GM13977 (cell line): ENCODE results near the gene RPL13.

ENCODE experiments used
- DNase-seq: peaks from one replicate; pipeline ENCODE4 v3.0.0; 2012; ENCODE audit warnings: low spot score
- in situ Hi-C: fragments of 300-500 bp; cut with MboI; formaldehyde crosslinking; loops from one replicate; pipeline ENCODE4 v1.12.0; 2022; ENCODE audit warnings: low sequenced_read_pairs, low pct_unique_long_range_greater_than_20kb, mixed read lengths, inconsistent platforms; ENCODE audit not compliant: unreplicated experiment
- TF ChIP-seq, protein P1 (sequence below): IDR thresholded peaks from 2 replicates; pipeline ENCODE4 v1.5.1; 2012; ENCODE audit warnings: mild to moderate bottlenecking, control low read depth; ENCODE audit not compliant: insufficient read depth; ENCODE audit errors: extremely low read depth, missing control alignments

RPL13 gene

DNA sequence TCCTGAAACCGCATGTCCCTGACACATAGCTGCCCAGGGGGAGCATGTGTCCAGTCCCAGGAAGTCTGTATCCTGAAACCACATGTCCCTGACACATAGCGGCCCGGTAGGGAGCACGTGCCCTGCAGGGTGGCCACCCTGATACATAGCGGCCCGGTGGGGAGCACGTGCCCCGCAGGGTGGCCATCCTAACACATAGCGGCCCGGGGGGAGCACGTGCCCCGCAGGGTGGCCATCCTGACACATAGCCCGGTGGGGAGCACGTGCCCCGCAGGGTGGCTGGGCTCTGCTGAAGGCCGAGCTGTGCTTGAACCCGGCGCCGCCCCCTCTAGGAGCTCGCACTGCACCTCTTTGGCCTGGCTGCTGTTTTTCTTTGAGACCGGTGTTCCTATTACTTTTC lies 18.7 kb upstream of the RPL13 start:
- TF ChIP-seq, protein P1, sequence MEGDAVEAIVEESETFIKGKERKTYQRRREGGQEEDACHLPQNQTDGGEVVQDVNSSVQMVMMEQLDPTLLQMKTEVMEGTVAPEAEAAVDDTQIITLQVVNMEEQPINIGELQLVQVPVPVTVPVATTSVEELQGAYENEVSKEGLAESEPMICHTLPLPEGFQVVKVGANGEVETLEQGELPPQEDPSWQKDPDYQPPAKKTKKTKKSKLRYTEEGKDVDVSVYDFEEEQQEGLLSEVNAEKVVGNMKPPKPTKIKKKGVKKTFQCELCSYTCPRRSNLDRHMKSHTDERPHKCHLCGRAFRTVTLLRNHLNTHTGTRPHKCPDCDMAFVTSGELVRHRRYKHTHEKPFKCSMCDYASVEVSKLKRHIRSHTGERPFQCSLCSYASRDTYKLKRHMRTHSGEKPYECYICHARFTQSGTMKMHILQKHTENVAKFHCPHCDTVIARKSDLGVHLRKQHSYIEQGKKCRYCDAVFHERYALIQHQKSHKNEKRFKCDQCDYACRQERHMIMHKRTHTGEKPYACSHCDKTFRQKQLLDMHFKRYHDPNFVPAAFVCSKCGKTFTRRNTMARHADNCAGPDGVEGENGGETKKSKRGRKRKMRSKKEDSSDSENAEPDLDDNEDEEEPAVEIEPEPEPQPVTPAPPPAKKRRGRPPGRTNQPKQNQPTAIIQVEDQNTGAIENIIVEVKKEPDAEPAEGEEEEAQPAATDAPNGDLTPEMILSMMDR: no peak
- in situ Hi-C loops: no loop called here
- DNase-seq: no peak

DNA sequence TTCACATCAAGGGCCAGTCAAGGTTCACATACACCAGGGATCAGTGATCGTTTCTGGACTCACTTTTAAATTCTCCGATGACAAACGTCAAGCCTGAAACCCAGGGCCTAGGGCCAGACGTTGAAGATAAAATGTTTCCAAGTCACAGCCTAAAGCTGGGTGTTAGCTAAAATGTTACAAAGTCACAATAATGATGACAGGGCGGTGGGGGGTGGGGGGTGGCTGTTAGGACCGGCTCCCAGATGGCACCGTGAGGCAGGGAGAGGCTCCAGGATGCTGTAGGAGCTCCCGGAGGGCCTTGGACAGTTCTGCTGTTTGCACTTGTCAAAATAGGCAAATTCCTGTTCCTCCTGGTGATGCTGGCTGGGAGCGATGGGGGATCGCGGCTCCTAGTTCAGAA lies 16.4 kb upstream of the RPL13 start:
- in situ Hi-C loops: no loop called here
- no peak for DNase-seq

DNA sequence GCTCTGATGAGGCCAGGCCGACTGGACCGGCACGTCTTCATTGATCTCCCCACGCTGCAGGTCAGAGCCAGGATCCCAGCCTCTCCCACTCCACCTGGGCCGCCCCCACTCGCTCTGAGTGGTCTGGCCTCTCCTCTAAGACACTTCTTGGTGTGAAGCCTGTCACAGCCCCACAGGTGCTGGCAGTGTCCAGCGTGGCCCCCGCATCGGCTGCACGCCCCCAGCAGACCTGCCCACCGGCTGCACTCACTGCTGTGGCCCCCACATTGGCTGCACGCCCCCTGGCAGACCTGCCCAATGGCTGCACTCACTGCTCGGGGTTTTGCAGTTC lies 15.8 kb upstream of the RPL13 start:
- no peak for DNase-seq
- TF ChIP-seq, protein P1: no peak
- in situ Hi-C loops: no loop called here

More for the DNA sequence above, 16.4 kb upstream of the RPL13 start:
- TF ChIP-seq, protein P1: no peak

DNA sequence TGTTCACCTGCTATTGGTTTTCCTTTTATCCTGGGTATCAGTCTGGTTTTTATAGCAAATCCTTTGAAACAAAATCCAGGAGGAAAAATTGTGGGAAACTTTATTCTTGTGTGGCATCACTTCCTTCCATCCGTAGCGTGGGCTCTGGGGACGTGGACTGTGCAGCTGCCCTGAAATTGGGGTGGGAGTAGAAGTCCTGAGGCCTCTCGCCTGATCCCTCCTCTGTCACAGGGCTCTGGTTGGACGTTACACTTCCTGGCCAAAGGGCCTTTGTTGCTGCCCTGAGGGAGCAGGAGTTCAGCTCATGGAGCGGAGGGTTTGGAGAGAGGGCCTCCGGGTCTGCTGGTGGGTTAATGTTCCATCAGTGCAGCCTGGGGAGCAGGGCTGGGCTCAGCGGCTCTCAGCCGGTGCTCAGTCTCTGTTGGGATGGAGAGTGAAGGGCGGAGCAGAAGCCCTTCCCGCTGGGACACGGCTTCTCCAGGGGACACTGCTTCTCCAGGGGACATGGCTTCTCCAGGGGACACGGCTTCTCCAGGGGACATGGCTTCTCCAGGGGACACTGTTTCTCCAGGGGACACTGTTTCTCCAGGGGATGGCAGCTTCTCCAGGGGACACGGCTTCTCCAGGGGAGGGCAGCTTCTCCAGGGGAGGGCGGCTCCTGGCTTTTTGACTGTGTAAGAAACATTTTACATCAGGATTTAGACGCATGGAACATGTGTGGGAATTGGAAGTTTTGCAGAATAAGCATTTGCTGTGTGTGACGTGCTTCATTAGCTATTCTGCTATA lies 15.2 kb upstream of the RPL13 start:
- TF ChIP-seq, protein P1: no peak
- in situ Hi-C loops: no loop called here
- no peak for DNase-seq

DNA sequence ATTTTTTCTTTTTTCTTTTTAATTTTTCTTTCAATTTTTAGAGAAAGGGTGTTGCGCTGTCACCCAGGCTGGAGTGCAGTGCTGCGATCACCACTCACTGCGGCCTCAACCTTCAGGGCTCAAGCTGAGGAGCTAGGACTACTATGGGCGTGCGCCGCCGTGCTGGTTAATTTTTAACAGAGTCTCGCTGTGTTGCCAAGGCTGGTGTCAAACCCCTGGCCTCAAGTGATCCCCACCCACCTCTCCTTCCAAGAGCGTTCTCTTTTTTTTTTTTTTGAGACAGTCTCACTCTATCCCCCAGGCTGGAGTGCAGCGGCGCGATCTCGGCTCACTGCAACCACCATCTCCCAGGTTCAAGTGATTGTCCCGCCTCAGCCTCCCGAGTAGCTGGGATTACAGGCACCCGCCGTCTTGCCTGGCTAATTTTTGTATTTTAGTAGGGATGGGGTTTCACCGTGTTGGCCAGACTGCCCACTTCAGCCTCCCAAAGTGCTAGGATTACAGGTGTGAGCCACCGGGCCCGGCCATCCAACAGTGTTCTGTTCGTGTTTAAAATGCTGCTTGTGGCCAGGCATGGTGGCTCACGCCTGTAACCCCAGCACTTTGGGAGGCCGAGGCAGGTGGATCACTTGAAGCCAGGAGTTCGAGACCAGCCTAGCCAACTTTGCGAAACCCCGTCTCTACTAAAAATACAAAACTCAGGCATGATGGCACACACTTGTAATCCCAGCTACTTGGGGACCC lies 14.5 kb upstream of the RPL13 start:
- TF ChIP-seq, protein P1: no peak
- in situ Hi-C loops: no loop called here
- DNase-seq: no peak

DNA sequence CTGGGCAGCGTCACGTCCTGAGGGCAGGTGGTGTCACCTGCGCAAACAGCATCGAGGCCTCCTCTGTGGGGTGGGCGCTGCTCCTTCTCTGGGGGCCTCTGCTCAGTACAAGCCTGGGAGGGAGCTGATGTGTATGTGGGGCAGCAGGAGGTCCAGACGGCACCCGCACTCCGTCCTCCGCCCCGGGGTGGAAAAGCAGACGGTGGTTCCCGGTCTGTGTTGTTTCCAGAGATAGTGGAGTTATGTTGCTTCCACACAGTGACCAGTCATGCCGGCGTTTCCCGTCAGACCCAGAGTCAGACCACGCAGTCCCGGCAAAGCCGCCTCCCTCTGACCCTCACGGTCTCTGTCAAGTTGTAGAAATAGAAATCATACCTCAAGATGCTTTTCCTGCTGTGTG lies 13.7 kb upstream of the RPL13 start:
- DNase-seq: no peak
- in situ Hi-C loops: no loop called here
- TF ChIP-seq, protein P1: no peak
